Measurements from ENCODE around the gene TBC1D8.

DNA sequence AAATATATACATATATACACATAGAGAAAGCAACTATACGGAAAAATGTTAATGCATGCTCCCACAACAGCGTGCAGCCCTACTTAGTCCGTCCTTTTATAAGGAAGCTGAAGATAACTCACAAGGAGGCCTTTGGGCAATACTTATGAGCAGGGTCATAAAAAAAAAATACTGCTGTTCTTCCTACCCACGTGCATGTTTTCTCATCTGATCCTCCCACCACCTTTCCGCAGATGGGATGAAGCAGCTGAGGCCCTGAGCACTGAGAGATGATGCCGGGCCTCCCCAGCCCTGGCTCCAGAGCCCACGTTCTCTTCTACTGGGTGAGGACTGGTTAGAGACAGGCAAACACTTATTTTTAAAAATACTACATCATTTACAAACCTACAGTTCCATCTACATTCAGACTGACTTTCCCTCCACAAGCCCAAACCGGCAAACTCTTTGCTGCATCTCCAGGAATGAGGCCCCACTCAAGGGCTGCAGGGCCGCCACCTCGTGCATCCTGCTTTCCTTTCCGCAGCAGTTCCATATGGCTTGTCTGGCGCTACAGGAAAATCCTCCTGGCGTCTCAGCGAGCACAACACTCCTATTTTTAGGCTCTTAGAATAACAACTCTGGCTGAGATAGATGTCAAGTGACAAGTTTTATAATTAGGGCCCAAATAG lies 41.6 kb downstream of the TBC1D8 start:
- TF ChIP-seq, protein P1, sequence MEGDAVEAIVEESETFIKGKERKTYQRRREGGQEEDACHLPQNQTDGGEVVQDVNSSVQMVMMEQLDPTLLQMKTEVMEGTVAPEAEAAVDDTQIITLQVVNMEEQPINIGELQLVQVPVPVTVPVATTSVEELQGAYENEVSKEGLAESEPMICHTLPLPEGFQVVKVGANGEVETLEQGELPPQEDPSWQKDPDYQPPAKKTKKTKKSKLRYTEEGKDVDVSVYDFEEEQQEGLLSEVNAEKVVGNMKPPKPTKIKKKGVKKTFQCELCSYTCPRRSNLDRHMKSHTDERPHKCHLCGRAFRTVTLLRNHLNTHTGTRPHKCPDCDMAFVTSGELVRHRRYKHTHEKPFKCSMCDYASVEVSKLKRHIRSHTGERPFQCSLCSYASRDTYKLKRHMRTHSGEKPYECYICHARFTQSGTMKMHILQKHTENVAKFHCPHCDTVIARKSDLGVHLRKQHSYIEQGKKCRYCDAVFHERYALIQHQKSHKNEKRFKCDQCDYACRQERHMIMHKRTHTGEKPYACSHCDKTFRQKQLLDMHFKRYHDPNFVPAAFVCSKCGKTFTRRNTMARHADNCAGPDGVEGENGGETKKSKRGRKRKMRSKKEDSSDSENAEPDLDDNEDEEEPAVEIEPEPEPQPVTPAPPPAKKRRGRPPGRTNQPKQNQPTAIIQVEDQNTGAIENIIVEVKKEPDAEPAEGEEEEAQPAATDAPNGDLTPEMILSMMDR (conservative IDR thresholded peaks at IDR 0.05) = no peak
- no peak for TF ChIP-seq ZFX (IDR thresholded peaks at IDR 0.05)
